Mononuclear cell (primary cell): ENCODE measurements around the gene SKAP1. TPM values are rescaled to one million over a fixed set of nuclear protein-coding genes. Genes with fewer than 3 reads are reported as not detected.

Experiments
- H3K27me3 ChIP-seq: 2 replicates; pipeline ENCODE4 v1.6.0; 2011; ENCODE audit warnings: low read length, control low read depth; ENCODE audit not compliant: insufficient read depth
- H3K4me1 ChIP-seq: 2 replicates; pipeline ENCODE4 v1.5.1; 2011; ENCODE audit warnings: mild to moderate bottlenecking, low read length, control low read depth; ENCODE audit not compliant: insufficient read depth
- H3K4me3 ChIP-seq: 2 replicates; pipeline ENCODE4 v1.5.1; 2011; ENCODE audit warnings: mild to moderate bottlenecking, low read length, moderate library complexity
- H3K9me3 ChIP-seq: 2 replicates; pipeline ENCODE4 v1.5.1; 2011; ENCODE audit warnings: low read depth, mild to moderate bottlenecking, control low read depth, low read length
- total RNA-seq: library from RNA; depleted of rRNA; stranded (reverse); fragments of >200 nt; gene quantifications from one replicate; pipeline ENCODE4 v1.2.3, GENCODE V29; 2012

SKAP1 gene
- total RNA-seq, 1 donor, result 40.1 TPM

DNA sequence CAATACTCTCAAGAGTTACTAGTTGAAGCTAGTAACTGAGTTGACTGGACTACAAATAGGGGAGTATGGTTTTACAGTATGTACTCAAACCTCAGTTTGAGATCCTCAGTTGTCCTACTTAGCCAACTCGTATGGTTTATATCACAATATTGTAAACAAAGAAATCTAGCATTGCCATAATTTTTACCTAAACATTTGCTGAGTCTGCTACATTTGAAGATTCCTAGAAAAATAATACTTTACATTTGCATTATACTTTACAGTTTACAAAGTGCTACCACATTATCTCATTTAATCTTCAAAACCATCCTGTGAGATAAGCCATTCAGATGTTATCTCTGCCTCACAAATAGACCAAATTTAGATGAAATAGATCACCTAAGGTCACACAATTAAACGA lies 345.1 kb downstream of the SKAP1 start:
- peaks cover 3% of the 10 kb centered on the region for H3K4me1 ChIP-seq
- no peak overlapping the region for H3K4me3 ChIP-seq
- H3K27me3 ChIP-seq, result no peaks in the 10 kb centered on the region
- H3K9me3 ChIP-seq, result no peaks in the 10 kb centered on the region

Other genes with a start within 250 kb of the SKAP1 start
- gene HOXB1, start 100.8 kb upstream of the SKAP1 start, total RNA-seq, result not detected
- 7.6 TPM for gene HOXB2, start 114.9 kb upstream of the SKAP1 start, total RNA-seq
- gene HOXB4, start 148.1 kb upstream of the SKAP1 start, total RNA-seq, result 0.31 TPM
- gene HOXB3, start 160.0 kb upstream of the SKAP1 start, total RNA-seq, result 0.94 TPM
- not detected for gene HOXB5, start 163.6 kb upstream of the SKAP1 start, total RNA-seq
- not detected for gene HOXB6, start 174.8 kb upstream of the SKAP1 start, total RNA-seq
- 0.10 TPM for gene HOXB7, start 180.8 kb upstream of the SKAP1 start, total RNA-seq
- gene HOXB8, start 185.1 kb upstream of the SKAP1 start, total RNA-seq, result 0.10 TPM
- gene HOXB9, start 196.1 kb upstream of the SKAP1 start, total RNA-seq, result not detected